ENCODE data around the gene ABCC3.

GRCh38 chr17:50708050-50709000, 73.6 kb downstream of the ABCC3 start:
- TF ChIP-seq ELF4 (IDR thresholded peaks at IDR 0.05): no peak
- TF ChIP-seq SP1 (IDR thresholded peaks at IDR 0.05): no peak
- no peak for TF ChIP-seq ARNT (IDR thresholded peaks at IDR 0.05)
- TF ChIP-seq FOXM1 (IDR thresholded peaks at IDR 0.05; ENCODE audit: borderline replicate concordance): no peak
- no peak for TF ChIP-seq FOXK2 (IDR thresholded peaks at IDR 0.05)
- TF ChIP-seq CTBP1 (IDR thresholded peaks at IDR 0.05; ENCODE audit: borderline replicate concordance): no peak

Data from HEK293T (cell line).